AG04449 (cell line): ENCODE data around the gene SPON1.
"Not testable (repeated sequence)": the region's sequence is repeated elsewhere in the genome, so short reads cannot be mapped to it uniquely, and the experiment has no call there.

Experiments used
- CTCF ChIA-PET: fragments of 350-600 bp; formaldehyde crosslinking; extraction: SDS; loops from one replicate; lab custom pipeline; 2021; ENCODE audit warnings: antibody characterized with exemption; lab: Yijun Ruan, JAX
- POLR2A ChIA-PET: fragments of 400-600, 350-600 bp; formaldehyde crosslinking; extraction: SDS; loops from one replicate; lab custom pipeline; 2020; ENCODE audit warnings: antibody characterized with exemption, inconsistent platforms; lab: Yijun Ruan, JAX
- DNase-seq: peaks from one replicate; pipeline ENCODE4 v3.0.0-alpha.2; 2010; ENCODE audit warnings: low read depth, low spot score
- H3K4me3 ChIP-seq: 2 replicates; pipeline ENCODE4 v1.5.1; 2011; ENCODE audit warnings: low read depth, mild to moderate bottlenecking, control low read depth, low read length
- CTCF ChIP-seq: IDR thresholded peaks from one replicate; pipeline ENCODE4 v1.5.1; 2011; ENCODE audit warnings: mild to moderate bottlenecking, moderate library complexity, low read length, control low read depth, inconsistent platforms; ENCODE audit not compliant: insufficient read depth; ENCODE audit errors: missing control alignments

The SPON1 gene

GRCh38 chr11:13984616-13985450 lies 22.3 kb downstream of the SPON1 start:
- TF ChIP-seq CTCF: no peak
- peak; percentile 51 for DNase-seq
- POLR2A ChIA-PET: no interaction called here
- H3K4me3 ChIP-seq: no peak overlapping the region
- CTCF ChIA-PET: no interaction called here

GRCh38 chr11:13986695-13987094 lies 24.2 kb downstream of the SPON1 start:
- DNase-seq, CTCF ChIA-PET, POLR2A ChIA-PET, H3K4me3 ChIP-seq: not testable (repeated sequence)

- H3K4me3 ChIP-seq, POLR2A ChIA-PET, DNase-seq, CTCF ChIA-PET: not testable (repeated sequence)
Measured at GRCh38 chr11:13992158-13992856, 29.8 kb downstream of the SPON1 start.

- DNase-seq: no peak
- CTCF ChIA-PET: no interaction called here
- POLR2A ChIA-PET: no interaction called here
Measured at GRCh38 chr11:13993096-13993765, 30.7 kb downstream of the SPON1 start.

GRCh38 chr11:13997881-13998280 lies 35.4 kb downstream of the SPON1 start:
- no peak overlapping the region for H3K4me3 ChIP-seq
- CTCF ChIA-PET: no interaction called here
- DNase-seq: no peak
- POLR2A ChIA-PET: no interaction called here
- no peak for TF ChIP-seq CTCF

More at GRCh38 chr11:13993096-13993765, 30.7 kb downstream of the SPON1 start:
- TF ChIP-seq CTCF: no peak
- H3K4me3 ChIP-seq: no peak overlapping the region

GRCh38 chr11:13999704-14000103 lies 37.2 kb downstream of the SPON1 start:
- ChIA-PET POLR2A (no interaction called here), CTCF (no interaction called here)
- no peak overlapping the region for H3K4me3 ChIP-seq
- TF ChIP-seq CTCF: no peak
- DNase-seq: no peak

- H3K4me3 ChIP-seq: no peak overlapping the region
- CTCF ChIA-PET: no interaction called here
Measured at GRCh38 chr11:14001597-14001996, 39.1 kb downstream of the SPON1 start.

More at GRCh38 chr11:14001597-14001996, 39.1 kb downstream of the SPON1 start:
- POLR2A ChIA-PET: no interaction called here
- no peak for TF ChIP-seq CTCF
- DNase-seq: no peak
